ENCODE measurements around the gene PIP4K2A. TPM values are rescaled to one million over a fixed set of nuclear protein-coding genes. Genes with fewer than 3 reads are reported as not detected.

The PIP4K2A gene
- total RNA-seq, 2 donors from 2014 or later: 11.3 to 16.8 TPM

DNA sequence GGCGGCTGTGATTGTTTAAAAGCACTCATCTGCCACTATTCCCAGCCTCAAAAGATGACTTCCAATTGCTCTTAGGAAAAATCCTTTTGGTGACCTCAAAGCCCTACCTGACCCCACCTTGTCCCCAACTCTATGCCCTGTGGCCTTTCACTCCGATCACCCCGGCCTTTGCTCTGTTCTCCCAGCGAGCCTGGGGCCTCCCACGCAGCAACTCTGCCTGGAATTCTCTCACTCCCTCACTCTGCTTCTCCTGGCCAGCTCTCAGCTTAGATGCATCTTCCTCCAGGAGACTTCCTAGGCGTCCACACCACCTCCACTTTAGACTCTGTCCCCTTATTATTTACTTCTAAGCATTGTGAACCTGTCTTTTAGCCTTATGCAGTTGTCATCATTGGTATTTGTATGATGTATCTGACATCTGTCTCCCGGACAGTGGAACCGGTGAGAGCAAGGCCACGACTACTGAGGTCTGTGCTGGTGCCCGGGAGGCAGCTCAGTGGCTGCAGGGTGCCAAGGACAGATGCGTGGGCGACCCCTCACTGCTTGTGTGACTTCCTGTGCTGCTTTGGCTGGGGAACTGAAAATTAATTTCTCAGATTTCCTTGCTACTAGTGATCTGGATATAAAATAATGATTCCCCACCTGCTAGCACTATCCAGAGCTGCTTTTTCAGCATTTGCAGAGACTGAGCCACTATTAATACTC, 63.0 kb downstream of the PIP4K2A start:
- intact Hi-C loops (cut with DNase I, micrococcal nuclease): no loop called here
- DNase-seq (peak in 1 of 2 donors; percentile 22), ATAC-seq (no peak)

- intact Hi-C loops (cut with DNase I, micrococcal nuclease): no loop called here
- DNase-seq: no peak
- ATAC-seq: no peak
These were observed 64.4 kb downstream of the PIP4K2A start for GRCh38 chr10:22649994-22650393.

- ATAC-seq (no peak), DNase-seq (no peak)
- intact Hi-C loops (cut with DNase I, micrococcal nuclease): no loop called here
These were observed 65.0 kb downstream of the PIP4K2A start for GRCh38 chr10:22649390-22649841.

GRCh38 chr10:22648547-22648961, 65.8 kb downstream of the PIP4K2A start:
- ATAC-seq (no peak), DNase-seq (no peak)
- intact Hi-C loops (cut with DNase I, micrococcal nuclease): no loop called here

- ATAC-seq (no peak), DNase-seq (no peak)
- intact Hi-C loops (cut with DNase I, micrococcal nuclease): no loop called here
These were observed 67.1 kb downstream of the PIP4K2A start for GRCh38 chr10:22647244-22647643.

DNA sequence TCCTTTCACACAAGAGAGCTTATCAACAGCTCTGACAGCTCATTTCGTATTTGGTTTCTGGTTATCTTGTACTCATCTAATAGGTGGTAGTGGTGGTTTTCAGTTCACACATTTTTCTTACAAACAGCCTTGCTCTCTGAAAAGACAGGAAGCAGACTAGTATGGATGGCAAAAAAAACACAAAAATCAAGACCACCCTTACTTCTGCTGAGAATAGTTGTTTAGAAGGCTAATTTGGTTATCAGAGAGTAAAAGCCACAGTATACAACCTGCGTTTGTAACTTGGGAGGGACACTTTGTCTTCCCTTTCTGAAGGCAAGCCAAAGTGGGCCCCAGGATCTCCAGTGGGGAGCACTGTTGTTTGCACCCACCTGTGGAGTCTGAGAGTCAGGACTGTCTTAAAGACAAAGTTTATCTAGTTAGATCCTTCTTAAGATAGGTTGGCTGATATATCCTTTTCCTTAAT, 68.0 kb downstream of the PIP4K2A start:
- intact Hi-C loops (cut with DNase I, micrococcal nuclease): no loop called here
- DNase-seq (no peak), ATAC-seq (peak; percentile 12)

- intact Hi-C loops (cut with DNase I, micrococcal nuclease): no loop called here
- DNase-seq (no peak), ATAC-seq (no peak)
These were observed 70.2 kb downstream of the PIP4K2A start for GRCh38 chr10:22644222-22644621.

DNA sequence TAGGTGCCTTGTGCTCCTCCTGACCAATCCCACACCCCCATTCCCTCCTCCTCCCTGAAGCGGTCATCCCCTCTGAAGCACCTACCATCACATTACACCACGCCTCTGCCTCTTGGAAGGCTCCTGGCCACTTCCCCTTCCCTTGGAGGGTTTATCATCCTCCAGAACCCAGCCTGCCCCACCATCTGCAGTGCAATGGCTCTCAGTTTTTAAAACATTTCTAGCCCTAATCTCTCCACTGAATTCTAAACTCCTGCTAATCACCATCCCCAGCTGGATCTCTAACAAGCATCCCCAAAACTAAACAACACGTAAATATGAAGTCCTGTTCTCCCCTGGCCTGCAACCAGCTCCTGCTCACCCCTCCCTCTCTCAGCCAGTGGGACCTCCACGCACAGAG, 70.6 kb downstream of the PIP4K2A start:
- intact Hi-C loops (cut with DNase I, micrococcal nuclease): no loop called here

GRCh38 chr10:22643116-22643515, 71.3 kb downstream of the PIP4K2A start:
- no peak for ATAC-seq
- intact Hi-C loops (cut with DNase I, micrococcal nuclease): no loop called here
- DNase-seq: no peak

More for the DNA sequence above, 70.6 kb downstream of the PIP4K2A start:
- DNase-seq (no peak), ATAC-seq (no peak)

DNA sequence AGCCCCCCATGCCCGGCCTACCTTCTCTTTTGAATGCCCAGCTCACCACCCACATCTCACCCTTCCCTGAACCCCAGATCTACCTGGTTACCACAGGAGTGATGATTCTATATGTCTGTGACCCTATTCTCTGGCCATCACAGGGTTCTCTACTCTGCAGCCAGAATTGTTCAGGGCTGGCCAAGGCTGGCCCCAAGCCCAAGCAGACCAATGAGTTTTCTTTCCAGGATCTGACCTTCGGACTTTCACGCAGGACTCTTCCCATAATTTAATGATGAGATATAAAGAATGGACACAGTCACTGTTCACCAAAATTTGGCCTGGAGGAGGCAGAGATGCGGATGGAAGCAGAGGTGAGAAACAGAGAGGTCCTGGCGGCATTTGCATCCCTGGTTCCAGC, 72.6 kb downstream of the PIP4K2A start:
- no peak for ATAC-seq
- intact Hi-C loops (cut with DNase I, micrococcal nuclease): no loop called here
- no peak for DNase-seq

GRCh38 chr10:22640359-22640758, 74.0 kb downstream of the PIP4K2A start:
- no peak for DNase-seq
- intact Hi-C loops (cut with DNase I, micrococcal nuclease): no loop called here
- no peak for ATAC-seq

- DNase-seq: no peak
- intact Hi-C loops (cut with DNase I, micrococcal nuclease): no loop called here
- ATAC-seq: no peak
These were observed 75.5 kb downstream of the PIP4K2A start for GRCh38 chr10:22638863-22639262.

DNA sequence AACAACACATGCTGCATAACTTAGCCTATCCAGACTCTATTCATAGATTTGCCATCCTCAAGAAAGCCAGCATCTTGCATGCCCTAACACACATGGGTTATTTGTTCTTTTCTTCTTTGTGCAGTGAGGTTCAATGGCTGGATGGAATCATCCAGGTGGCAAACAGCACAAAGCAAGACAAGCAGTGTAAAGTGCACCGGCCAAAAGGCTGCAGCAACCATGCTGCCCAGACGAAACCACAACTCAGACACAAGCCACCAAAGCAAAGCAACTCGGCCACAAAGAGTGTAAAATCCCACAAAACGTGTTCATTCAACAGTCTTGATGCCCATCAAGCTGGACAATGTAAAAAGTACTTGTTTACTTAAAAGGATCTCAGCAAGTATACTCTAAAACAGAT, 76.9 kb downstream of the PIP4K2A start:
- intact Hi-C loops (cut with DNase I, micrococcal nuclease): no loop called here
- no peak for ATAC-seq
- no peak for DNase-seq

DNA sequence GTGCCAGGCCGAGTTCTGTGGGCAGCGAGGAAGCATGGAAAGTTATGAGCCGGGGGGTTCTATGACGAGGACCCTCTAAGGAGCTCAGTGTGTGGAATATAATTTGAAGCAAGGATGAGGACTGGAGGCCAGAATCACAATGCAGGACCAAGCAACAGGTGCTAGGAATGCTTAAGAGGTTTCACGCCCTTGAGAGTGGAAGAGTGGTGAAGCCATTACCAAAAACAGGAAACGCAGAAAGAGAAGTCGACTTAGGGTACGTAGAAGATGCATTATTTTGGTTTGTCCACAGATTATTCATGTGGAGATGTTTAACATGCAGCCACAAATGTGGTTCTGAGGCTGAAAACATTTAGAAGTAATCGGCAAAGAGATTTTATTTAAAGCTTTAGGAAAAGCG, 78.7 kb downstream of the PIP4K2A start:
- ATAC-seq (no peak), DNase-seq (no peak)
- intact Hi-C loops (cut with DNase I, micrococcal nuclease): no loop called here

GRCh38 chr10:22634606-22635459, 79.5 kb downstream of the PIP4K2A start:
- ATAC-seq: no peak

DNA sequence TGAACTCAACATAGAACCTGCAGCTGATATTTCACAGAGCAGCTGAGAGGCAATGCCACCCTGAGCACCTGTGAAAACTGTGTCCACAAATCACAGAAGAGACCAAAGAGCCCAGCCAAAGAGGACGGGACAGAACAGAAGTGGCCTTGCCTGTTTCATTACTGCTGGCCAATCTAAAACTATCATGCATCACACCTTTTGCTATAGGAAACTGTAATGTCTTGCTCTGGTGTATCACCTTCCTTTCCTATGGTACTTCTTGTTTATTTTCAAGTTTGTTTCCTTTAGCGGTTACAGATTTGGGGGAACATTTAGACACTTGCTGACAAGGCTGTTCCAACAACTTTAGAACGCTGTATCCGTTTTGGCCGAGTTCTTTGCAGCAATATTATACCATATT, 80.3 kb downstream of the PIP4K2A start:
- DNase-seq (no peak), ATAC-seq (no peak)
- intact Hi-C loops (cut with DNase I, micrococcal nuclease): no loop called here

More at GRCh38 chr10:22634606-22635459, 79.5 kb downstream of the PIP4K2A start:
- DNase-seq: no peak
- intact Hi-C loops (cut with DNase I, micrococcal nuclease): no loop called here

DNA sequence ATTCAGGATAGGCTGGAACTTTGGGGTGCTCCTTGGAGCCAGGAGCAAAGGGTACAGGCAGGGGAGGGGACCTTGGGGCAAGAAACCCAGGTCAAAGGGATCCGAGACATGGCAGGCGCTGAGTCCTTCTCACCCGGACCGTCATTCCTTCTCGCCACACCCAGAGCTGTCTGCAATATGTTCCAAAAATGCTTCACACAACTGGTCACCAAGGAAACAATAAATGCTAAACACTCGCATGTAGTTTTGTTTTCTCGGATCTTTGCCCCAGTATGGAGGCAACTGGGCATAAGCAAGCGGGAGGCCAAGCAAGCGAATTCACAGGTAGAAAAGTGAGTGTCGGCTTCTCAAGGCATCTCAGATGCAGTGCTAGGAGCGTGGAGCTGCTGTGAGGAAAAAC, 80.8 kb downstream of the PIP4K2A start:
- intact Hi-C loops (cut with DNase I, micrococcal nuclease): no loop called here
- DNase-seq: no peak
- no peak for ATAC-seq

- intact Hi-C loops (cut with DNase I, micrococcal nuclease): no loop called here
- no peak for ATAC-seq
- no peak for DNase-seq
These were observed 81.3 kb downstream of the PIP4K2A start for GRCh38 chr10:22633106-22633505.

DNA sequence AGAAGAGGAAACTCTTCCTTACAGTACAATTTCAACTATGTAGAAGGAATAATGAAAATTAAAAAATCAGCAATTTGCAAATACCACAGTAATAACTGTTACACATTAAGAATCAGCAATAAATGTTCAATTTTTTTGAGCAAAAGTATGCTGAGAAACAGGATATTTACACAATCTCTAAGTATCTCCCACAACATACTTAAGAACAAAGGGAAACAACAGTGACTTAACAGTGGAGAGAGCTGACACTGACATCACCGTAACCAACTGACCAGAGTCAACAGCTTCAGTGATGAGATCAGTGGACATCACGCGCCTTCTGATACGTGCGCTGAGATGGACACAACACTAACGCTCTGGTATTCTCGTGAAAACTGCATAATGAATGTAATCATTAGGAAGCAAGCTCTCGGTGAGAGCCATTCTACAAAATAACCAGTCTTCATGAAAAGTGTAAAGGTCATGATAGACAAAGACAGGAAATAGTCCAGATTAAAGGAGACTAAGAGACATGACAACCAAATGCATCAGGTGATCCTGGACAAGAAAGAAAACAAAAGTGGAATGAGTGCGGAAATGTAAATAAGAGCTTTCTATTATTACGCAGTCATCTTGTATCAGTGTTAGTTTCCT, 82.6 kb downstream of the PIP4K2A start:
- ATAC-seq (no peak), DNase-seq (no peak)
- intact Hi-C loops (cut with DNase I, micrococcal nuclease): no loop called here

- ATAC-seq: no peak
- intact Hi-C loops (cut with DNase I, micrococcal nuclease): no loop called here
- DNase-seq: no peak
These were observed 83.2 kb downstream of the PIP4K2A start for GRCh38 chr10:22631185-22631584.
